HG03280 (cell line): ENCODE data around the gene SFRP4.
"Not testable (repeated sequence)": the region's sequence is repeated elsewhere in the genome, so short reads cannot be mapped to it uniquely, and the experiment has no call there.

Experiments used
- ATAC-seq: cut with Tn5 transposase; IDR thresholded peaks from one replicate; pipeline ENCODE4 v1.9.1; 2021; ENCODE audit warnings: mild to moderate bottlenecking, moderate library complexity; ENCODE audit not compliant: unreplicated experiment

The SFRP4 gene

DNA sequence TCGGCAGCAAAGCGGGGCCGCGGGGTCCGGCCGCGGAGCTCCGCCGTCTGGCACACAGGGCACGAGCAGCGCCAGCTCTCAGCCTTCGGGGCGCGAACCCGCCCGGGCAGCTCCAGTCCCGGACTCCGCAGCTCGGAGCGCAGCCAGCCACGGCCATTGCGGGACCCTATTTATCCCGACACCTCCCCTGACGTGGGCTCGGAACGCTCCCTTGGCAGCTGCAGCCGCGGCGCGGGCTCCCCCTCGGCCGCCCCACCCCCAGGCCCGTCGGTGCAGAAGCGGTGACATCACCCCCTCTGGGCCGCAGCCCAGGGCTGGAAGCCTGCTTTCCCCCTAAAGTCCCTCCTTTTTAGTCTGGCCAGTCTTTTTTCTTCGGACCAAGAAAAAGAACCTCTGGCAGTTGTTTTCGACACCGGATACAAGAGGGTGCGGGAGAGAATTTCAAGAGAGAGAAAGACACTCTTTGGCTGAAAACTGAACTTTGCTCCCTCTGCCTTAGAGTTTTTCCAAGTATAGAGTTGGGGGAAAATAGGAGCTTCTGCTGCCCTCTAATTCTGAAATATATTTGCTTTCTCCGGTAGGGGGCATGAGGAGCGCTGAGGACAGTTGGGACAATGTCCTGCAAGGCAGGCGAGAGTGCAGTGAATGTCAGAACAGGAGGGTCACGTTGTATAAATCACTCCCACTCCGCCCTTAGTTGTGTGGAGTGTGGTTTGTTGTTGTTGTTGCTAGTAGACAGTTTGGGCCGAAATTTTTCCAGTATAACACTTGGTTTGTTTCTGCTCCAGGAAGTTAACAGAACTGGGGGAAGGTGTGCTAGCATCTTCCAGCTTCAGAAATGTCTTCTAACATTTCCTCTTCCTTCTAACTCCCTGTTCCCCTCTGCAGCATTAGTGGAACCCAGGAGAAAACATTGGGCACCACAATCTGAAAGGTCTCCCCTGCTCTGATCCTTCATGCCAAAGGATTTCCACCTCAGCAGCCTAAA, at the start of gene SFRP4:
Gene SFRP4, minus strand, starts transcription at position 145 of the 988 bp plus-strand sequence. CDS start 280 bp downstream, outside the sequence.
- no peak for ATAC-seq

DNA sequence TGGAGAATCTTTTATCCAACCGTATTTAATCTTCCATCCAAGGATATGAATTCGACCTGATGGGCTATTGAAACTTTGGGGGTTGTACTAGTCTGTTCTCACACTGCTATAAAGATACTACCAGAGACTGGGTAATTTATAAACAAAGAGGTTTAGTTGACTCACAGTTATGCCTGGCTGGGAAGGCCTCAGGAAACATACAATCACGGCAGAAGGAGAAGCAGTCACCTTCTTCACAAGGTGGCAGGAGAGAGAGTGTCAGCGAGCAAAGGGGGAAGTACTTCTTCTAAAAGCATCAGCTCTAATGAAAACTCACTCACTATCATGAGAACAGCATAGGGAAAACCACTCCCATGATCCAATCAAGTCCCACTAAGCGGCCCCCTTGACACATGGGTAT, 47.6 kb upstream of the SFRP4 start:
- no peak for ATAC-seq

DNA sequence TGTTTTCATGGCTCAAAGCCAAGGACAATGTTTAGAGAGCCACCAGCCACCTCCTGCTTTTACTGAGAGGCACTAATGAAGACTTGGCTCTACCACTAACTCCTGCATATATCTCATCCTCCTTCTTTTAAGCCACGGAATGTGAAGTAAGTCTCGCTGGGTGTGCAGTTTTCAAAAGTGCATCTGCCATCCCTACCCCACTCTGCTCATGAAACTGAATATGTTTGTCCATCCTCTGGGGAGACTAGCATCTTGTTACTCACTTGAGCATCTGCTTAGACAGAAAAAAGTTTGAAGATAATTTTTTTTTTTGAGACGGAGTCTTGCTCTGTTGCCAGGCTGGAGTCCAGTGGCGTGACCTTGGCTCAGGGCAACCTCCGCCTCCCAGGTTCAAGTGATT, 44.6 kb upstream of the SFRP4 start:
- ATAC-seq = no peak

DNA sequence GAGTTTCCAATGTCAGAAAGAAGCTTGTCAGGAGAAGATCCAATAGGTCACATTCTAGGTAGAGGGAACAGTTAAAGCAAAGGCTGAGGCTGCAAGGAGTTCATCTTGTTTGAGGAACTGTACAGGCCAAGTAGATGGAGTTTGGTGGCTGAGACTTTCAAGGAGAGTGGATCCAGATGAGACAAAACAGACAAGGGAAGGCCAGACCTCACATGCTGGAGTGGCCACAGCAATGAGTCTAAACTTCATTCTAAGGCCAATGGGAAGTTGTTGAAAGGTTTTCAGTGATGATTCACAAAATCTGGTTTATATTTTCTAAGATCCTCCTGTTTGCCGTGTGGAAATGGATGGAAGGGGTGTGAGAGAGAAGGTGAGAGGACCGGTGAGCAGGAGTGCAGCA, 43.9 kb upstream of the SFRP4 start:
- ATAC-seq = no peak

DNA sequence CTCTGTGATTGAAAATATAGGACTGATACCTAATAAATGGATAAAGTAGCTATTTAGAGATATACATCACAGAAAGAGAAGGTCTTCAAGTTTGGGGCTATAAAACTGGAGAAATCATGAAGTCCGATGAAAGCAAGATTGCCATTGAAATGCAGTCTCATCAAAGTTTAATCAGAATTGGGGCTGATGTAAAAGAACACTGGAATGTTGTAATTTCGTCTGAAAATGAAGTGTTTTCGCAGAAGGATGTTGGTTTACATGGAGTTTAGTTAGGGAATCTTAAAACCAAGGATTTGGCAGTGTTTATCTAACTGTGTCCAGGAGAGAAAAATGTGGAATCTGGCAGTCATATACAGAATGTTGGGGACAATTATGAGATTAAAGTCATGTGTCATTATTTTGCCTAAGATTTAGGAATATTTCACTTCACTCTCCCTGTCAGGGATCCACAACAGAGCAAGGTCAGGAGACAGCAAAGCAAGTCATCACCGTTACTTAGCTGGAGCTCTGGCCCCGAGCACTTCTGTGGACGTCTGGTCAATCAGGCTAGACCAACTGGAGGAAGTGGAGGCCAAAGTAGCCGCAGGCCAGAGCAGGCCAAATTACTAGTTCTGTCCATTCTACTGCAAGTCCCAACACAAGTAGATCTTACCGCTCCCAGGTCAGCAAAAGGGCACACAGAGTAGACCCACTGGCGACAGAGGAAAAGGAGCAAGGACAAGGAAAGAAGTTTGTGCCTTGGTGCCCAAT, 40.8 kb upstream of the SFRP4 start:
- ATAC-seq = no peak

DNA sequence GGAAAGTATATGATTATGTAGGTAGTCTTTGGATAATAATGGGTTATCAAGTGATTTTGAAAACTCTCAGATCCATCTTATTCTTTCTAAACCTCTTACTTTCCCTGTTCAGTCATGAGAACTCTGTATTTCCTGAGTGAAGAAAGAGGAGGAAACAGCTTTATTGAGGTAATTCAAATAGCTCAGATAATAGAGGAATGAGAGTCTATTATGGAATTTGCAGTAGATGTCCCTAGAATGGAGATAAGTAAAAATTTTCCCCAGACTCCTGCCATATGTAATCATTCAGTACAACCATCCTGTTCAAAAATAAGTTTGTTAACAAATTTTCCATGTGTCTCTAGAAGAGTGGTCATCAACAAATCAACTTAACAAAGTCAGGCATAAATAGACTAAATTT, 40.2 kb upstream of the SFRP4 start:
- ATAC-seq = no peak

DNA sequence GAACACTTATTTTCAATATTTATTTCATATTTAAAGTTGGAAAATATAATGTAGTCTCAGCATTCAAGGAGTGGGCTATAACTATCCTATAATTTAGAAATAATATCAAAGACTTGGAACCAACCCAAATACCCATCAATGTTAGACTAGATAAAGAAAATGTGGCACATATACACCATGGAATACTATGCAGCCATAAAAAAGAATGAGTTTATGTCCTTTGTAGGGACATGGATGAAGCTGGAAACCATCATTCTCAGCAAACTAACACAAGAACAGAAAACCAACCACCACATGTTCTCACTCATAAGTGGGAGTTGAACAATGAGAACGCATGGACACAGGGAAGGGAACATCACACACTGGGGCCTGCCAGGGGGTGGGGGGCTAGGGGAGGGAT, 37.6 kb upstream of the SFRP4 start:
- ATAC-seq = not testable (repeated sequence)

DNA sequence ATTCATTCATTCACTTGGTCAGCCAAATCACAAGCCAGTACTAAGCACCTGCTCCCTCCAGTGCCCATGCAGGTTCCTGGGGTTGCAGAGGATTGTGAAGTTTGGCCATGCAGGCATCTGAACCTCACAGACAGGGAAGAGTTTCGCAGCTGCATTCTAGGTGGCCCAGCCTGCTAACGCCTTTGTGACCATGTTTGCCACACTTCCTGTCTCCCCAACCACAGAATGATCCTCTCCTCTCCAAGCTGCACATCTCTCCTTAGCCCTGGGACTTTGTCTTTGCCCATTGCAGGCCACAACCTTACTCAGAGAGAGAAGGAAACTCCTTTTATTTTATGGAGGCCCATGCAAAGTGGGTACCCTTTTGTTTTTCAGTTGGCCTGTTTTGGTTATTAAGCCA, 35.6 kb upstream of the SFRP4 start:
- ATAC-seq = no peak

DNA sequence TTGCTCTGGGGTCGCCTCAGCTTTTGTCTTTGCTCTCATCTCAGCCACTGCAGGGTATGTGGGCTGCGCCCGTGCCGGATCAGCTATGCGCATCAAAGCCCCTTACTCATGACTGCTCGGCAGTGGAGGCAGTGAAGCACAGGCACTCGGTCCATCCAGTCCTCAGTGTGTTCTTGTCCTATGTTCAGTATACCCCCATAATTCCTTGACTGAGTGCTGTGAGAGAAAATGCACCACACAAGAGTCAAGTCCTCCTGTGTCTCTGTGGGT, 31.3 kb upstream of the SFRP4 start:
- no peak for ATAC-seq

DNA sequence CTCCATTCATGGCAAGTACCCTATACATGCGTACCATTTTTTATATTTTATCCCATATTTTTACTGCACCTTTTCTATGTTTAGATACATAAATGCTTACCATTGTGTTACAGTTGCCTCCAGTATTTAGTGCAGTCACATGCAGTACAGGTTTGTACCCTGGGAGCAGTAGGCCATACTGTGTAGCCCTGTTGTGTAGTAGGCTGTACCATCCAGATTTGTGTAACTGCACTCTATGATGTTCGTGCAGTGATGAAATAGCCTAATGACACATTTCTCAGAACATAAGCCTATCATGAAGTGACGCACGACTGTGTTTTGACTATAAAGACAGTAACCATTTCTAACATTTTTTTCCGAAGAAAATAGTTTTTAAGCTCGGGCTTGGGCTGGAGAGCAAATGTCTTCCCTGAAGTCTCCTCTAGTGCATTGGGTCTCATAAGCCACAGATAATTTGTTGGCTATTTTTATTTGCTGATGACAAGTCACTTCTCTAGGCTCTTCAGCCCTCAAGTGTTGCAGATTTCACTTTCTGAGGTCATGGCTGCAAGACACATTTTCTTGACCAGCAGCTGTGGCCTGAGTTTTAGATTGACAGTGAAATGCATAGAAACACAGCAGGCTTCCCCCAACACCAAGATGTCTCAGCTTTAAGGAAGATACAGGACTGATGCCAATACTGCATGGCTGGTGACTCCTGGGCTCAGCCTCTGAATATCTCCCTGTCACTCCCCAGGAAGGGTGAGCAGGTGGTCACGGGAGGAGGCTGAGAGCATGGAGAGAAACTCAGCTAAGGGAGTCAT, 30.7 kb upstream of the SFRP4 start:
- ATAC-seq = no peak

DNA sequence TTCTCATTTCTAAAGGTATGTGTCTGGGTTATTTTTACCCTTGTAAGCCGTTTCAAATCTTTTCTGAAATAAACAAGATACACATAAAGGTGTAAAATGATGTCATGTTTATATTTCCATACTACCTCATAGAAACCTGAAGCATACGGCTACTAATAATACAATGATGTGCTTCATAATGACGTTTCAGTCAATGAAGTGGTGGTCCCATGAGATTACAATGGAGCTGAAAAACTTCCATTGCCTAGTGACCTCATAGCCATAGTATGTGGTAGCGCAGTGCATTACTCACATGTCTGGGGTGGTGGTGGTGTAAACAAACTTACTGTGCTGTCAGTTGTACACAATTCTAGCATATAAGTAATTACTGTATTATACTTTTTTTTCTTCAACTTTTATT, 28.7 kb upstream of the SFRP4 start:
- no peak for ATAC-seq

DNA sequence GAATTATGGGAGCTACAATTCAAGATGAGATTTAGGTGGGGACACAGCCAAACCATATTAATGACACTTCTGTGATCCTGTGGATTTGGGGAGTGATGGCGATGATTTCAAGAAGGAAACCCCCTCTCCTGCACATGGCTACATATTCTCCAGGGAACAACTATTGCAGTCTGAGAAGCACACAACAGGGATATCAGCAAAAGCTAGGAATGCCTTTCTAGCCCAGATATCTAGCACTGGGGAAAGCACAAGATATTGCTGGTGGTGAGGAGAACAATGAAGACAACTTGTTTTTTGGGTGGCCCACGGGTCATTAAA, 28.1 kb upstream of the SFRP4 start:
- ATAC-seq = no peak

DNA sequence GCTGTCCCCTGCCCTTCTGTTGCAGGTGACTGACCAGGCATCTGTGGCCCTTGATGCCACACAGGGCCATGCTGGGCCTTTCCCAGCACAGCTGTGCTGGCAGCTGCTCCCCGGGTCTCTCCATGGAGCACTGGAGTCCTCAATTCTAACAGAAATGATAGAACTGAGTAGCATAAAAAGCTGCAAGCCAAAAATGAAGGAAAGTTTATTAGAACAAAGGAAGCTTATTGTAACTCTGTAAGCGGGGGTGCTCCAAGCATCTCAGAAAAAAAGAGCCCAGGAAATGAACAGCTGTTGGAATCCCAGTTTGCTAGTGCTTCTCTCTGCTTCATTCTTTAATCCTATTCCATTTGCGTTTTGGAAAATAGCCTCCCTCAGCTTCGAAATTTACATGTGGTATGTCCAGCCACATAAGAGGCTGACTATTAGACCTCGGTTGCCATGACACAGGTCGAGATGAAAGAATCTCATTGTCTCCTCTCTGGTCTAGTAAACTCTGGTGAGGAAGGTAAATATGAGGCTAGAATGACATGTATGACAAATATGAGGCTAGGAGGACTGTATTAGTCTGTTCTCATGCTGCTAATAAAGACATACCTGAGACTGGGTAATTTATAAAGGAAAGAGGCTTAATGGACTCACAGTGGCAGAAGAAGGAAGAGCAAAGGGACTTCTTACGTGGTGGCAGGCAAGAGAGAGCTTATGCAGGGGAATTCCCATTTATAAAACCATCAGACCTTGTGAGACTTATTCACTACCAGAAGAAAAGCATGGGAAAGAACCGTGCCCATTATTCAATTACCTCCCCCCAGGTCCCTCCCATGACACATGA, 27.5 kb upstream of the SFRP4 start:
- ATAC-seq = no peak

DNA sequence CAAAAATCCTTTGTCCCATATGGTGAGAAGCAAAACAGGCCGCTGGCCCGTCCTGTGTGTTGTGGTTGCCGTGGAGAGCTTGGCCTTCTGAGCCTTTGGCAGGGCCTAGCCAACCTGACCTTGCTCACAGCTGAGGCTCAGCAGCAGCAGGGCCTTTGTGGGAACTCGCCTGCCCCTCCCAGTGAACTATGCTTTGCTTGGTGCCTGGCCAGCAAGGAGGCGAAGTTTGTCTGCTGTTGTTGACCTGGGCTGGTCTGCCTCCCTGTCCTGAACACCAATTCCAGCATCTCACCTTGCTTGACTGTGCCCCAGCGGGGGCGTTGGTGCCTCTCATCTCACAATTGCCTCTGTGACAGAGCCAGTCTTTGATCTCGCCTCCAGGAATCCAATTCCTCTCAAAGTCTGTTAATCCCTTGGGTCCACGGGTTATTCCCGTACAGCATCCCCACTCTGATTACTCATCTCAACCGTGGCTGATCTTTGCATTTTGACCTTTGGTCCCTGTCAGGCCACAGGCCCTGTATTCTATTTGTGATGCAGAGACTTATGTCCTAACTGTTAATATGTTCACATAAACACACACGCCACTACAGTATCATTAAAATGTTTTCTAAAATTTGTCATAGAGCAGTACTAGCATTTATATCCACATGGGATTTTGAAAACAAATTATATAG, 26.5 kb upstream of the SFRP4 start:
- no peak for ATAC-seq

DNA sequence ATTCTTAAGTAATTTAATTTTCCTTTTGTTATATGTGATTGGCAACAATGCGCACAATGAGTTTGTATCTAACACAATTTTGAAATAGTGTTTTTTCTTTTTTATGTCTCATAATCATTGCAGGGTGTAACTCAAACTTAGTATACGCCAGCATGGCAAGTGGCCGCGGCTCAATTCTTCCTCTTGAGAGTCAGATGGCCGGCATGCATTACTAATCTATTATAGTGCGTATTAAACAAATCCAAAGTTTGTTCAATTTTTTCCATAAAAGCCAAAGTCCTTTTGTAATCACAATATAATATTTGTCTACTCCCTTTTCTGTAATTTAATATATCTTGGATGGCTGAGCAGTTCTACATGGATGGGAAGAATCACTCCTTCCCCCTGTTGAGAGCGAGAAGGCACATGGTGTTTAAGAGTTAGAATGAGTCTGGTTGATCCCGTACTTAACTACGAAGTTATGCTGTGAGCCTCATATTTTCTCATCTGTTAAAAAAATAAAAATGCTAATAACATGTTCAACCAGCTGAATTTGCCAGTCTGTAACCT, 16.5 kb upstream of the SFRP4 start:
- no peak for ATAC-seq

DNA sequence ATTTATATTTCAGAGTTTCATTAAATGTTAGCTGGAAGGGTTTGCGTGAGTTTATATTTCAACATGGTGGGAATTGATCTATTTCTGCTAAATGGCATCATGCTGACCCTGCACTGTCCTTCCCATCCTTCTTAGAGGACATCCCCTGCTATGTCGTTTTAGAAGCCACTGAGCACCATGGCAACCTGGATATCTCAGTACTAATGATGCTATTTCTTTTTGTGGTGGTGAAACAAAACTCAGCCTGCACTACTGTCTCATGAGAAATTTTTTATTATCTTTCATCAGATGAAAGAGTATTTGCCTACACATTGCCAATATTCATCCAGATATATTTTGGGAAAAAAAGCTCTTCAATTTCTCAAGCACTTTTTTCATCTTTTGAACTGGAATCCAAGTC, 15.9 kb upstream of the SFRP4 start:
- ATAC-seq = no peak

DNA sequence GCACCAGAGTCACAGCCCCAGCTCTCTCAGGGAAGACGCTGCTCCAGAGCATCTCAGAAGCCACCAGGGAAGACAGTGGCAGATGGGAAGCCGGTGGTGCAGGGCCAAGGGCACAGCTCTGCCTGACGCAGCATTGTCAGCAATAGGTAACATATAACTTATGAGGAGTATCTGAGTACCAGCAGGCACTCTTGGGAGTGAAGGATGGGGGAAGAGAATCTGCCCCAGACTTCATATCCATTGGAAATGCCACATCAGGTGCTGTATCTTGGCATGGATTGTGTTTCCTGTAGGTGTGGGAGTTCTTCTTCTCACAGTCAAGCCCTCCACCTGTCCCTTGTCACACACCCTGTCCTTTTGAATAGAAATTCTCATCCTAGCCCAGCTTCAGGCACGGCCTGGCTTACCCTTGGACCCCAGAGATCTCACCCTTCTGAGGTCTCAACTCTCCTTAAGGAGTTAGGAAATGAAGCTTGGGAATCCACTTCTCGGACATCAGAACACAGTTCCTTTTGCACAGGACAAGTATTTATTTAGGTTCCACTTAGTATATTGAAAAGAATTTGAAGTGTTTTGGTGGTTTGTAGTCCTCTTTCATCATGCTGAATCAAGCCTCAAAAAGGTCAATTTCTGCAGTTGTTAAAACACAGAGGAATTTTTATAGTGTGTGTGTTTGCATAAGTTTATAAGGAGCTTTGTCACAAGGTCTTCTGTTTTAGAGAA, 13.8 kb upstream of the SFRP4 start:
- no peak for ATAC-seq

DNA sequence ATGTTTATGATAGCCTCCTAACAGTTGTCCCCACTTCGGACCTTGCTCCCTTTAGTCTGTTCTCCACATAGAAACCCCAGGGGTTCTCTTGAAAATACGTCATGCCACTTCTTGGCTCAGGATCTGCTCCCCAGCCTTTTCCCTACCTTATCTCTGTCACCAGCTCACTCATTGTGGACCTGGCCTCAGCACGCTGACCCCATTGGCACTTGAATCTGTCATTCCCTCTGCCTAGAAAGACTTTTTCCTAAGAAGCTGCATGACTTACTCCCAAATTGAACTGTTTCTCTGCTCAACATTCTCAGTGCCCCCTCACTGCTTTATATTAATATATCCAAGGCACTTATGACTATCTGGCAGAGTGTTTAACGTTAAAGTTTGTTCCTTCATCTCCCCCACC, 12.3 kb upstream of the SFRP4 start:
- ATAC-seq = no peak

DNA sequence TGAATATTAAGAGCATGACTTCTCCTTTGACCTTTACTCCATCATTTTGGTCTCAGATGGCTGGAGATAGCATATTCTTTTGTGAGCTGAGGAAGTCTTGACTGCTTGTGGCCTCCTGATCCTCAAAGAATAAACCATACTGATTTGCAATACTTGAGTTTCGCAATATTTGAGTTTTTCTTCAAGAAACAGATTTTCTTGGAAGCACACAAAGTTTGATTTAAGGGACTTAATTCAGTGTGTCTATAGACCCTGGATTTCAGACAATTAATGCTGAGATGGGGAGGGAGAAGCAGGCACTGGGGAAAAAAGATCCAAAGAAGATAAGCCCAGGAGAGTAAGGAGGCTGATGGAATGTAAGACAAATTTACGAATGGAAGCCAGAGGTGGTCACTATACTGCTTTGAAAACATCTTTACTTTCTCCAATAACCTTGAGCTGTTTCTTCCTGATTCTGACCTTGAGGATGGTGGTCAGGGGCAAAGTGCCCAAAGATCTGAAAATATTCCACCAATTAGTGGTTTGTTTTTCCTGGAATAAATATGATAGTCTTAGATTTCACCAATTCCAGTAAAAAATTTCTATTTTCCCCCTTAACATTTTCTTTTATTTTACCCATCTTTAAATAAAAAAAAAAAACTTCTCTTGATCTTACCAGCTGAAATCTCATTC, 11.3 kb upstream of the SFRP4 start:
- no peak for ATAC-seq
